Kidney tubule cell (primary cell): Measurements from ENCODE around the gene SAP30L.

Experiments used
- DNase-seq: peaks from one replicate; pipeline ENCODE4 v3.0.0-alpha.2; 2018; ENCODE audit warnings: low spot score

Gene SAP30L

GRCh38 chr5:154421868-154422267, 23.9 kb upstream of the SAP30L start:
- DNase-seq: peak; percentile 7

GRCh38 chr5:154422298-154422697, 23.5 kb upstream of the SAP30L start:
- DNase-seq: no peak

GRCh38 chr5:154428208-154428607, 17.6 kb upstream of the SAP30L start:
- DNase-seq: no peak

GRCh38 chr5:154429341-154429740, 16.5 kb upstream of the SAP30L start:
- no peak for DNase-seq

- DNase-seq: no peak
These were observed 15.3 kb upstream of the SAP30L start for GRCh38 chr5:154430466-154430865.

- DNase-seq: no peak
These were observed 14.7 kb upstream of the SAP30L start for GRCh38 chr5:154430961-154431630.

- no peak for DNase-seq
These were observed 10.6 kb upstream of the SAP30L start for GRCh38 chr5:154435226-154435625.

- no peak for DNase-seq
These were observed 8.4 kb upstream of the SAP30L start for GRCh38 chr5:154437281-154437965.

- DNase-seq: no peak
These were observed 5.3 kb upstream of the SAP30L start for GRCh38 chr5:154440540-154440939.

GRCh38 chr5:154442801-154443200, 3.0 kb upstream of the SAP30L start:
- DNase-seq: no peak

- DNase-seq: peak; percentile 11
These were observed 1.0 kb upstream of the SAP30L start for GRCh38 chr5:154444556-154445421.

GRCh38 chr5:154446195-154447088, 645 bp downstream of the SAP30L start:
- peak; percentile 55 for DNase-seq

- DNase-seq: no peak
These were observed 1.4 kb downstream of the SAP30L start for GRCh38 chr5:154447089-154447725.

GRCh38 chr5:154449786-154450185, 4.0 kb downstream of the SAP30L start:
- DNase-seq: no peak

GRCh38 chr5:154451957-154452356, 6.2 kb downstream of the SAP30L start:
- no peak for DNase-seq

GRCh38 chr5:154455585-154455984, 9.8 kb downstream of the SAP30L start:
- DNase-seq: no peak

GRCh38 chr5:154456540-154456939, 10.7 kb downstream of the SAP30L start:
- no peak for DNase-seq

- no peak for DNase-seq
These were observed 13.2 kb downstream of the SAP30L start for GRCh38 chr5:154459015-154459414.

GRCh38 chr5:154460172-154460571, 14.4 kb downstream of the SAP30L start:
- no peak for DNase-seq

GRCh38 chr5:154461531-154461930, 15.7 kb downstream of the SAP30L start:
- no peak for DNase-seq

GRCh38 chr5:154464438-154464837, 18.6 kb downstream of the SAP30L start:
- DNase-seq: no peak
